Measurements from ENCODE around the gene HOXD3.

The HOXD3 gene

GRCh38 chr2:176156807-176157498, at the start of gene HOXD3:
Gene HOXD3 (plus strand): TSS chr2:176157307. CDS start chr2:176169115, 11,808 bp downstream.
- DNase-seq (ENCODE audit: low spot score) = no peak

DNA sequence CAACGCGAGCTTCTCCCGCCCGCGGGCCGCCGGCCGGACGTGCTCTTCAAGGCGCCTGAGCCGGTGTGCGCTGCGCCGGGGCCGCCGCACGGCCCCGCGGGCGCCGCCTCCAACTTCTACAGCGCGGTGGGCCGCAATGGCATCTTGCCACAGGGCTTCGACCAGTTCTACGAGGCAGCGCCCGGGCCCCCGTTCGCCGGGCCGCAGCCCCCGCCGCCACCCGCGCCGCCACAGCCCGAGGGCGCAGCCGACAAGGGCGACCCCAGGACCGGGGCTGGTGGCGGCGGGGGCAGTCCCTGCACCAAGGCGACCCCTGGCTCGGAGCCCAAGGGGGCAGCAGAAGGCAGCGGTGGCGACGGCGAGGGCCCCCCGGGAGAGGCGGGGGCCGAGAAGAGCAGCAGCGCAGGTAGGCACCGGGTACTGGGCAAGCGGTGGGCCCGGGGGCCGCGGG, 49.4 kb upstream of the HOXD3 start:
- no peak for DNase-seq (ENCODE audit: low spot score)

GRCh38 chr2:176109192-176109901, 47.8 kb upstream of the HOXD3 start:
- DNase-seq (ENCODE audit: low spot score) = no peak

GRCh38 chr2:176109946-176110345, 47.2 kb upstream of the HOXD3 start:
- no peak for DNase-seq (ENCODE audit: low spot score)

DNA sequence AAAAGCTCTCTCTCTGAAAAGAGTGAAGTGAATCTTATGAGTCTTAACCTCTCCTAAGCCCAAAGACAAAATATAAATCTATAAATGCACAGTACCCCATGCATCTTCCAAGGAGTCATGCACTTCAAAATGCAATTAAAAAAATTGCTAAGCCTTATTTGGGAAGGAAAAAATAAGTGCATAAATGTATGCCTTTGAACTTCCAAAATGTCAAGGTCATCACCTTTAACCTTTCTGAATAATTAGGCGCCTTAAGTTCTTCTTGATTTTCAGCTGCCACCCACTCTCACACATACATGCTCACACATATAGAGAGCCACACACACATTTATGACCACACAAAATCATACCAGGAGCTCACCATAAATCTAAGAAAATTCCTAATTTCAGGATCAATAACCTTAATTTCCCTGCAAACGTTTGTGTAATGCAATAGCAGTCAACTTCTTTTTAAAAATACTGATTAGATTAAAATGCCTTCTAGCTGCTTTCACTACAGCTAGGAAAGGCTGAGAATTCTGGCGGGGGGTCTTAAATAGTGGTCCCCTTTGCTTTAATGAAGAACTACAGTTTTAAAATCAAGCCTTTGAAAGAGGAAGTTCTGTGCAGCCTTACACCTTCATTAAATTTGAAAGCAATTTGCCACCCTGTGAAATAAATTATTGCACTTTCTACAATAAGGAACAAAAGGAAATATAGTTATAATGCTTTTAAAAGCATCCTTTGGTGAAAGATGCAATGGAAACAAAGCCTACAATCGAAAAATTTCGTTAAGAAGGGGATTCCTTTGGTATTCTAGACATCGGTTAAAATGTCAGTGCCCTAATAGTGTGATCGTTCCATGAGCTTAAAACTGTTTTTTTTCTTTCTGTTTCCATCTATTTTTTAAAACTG, 46.4 kb upstream of the HOXD3 start:
- no peak for DNase-seq (ENCODE audit: low spot score)

DNA sequence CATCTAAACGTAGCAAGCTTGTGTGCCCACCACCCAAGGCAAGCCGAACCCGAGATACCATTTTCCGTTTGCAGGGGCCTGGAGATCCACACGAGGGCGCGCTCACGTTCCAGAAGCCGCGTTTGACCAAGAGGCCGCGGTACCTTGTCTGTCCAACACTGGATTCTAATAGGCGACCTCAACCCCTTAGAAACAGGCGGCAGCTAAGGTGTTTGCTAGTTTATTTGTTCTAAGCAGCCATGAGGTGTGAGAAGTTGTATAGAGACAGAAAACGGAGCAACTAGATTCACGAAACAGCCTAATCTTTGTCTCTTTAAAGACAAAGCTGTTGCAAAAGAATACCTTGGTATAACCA, 45.8 kb upstream of the HOXD3 start:
- DNase-seq (ENCODE audit: low spot score) = no peak

DNA sequence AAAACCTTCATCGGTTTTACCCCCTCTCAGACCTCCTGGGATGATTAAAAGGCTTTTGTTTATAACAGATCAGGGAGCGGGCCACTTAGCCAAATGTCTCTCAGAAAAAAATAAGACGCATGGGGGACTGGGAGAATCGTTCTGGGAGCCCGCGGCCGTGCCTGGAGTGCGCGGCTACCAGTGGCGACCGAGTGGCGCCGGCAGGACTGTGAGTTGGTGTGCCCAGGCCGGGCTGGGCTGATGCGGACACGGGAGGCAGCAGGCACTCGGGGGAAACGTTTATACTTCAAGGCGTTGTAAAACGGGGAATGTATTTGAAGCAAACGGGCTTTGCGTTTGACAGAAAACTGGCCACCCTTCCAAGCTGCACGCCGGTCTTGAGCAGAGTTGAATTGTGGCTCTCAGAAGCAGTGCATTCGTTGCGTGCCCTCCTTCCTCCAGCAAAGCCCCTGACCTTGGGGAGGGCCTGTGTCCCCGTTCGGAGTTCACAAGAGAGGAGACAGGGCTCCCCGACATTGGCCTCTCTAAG, 45.2 kb upstream of the HOXD3 start:
- no peak for DNase-seq (ENCODE audit: low spot score)

DNA sequence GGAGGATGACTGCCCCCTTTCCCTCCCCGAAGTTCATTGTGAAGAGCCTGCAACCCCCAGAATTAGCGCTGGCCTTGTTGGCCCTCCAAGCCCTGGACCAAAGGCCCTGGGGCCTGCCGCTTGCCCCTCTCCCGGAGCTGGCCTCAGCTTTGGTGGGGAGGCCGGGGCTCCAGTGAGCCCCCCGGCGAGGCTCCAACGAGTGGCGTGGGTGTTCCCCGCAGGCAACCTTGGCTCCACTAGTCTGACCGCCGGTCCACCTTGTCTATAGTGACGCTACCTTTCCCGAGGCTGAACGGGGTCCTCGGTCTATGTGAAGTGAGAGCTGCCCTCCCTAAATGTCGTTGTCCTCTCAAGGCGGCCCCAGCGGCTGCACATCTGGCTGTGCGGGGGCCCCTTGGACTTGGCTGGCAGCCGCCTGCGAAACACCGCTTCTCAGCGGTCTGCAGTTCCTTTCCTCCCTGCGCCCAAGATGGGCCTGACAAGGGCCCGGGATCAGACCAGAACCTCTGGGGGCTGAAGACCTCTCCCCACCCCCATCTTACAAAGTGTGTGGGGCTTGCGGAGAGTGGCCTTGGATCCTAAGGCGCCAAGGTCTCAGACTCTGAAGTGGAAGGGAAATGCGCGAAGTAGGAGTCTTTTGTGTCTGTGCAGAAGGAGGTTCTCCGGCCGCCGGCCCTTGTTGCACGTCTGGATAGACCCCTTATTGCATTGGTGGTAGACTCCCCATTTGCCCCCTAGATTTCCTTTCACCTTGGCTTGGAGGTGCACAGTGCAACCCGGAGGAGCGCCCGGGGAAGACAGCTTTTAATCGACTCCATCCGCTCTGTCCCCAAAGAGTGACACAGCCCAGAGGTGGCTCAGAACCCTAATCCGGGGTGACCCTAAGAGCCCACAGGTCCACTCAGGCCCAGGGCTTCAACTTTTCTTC, 44.5 kb upstream of the HOXD3 start:
- DNase-seq (ENCODE audit: low spot score) = no peak

DNA sequence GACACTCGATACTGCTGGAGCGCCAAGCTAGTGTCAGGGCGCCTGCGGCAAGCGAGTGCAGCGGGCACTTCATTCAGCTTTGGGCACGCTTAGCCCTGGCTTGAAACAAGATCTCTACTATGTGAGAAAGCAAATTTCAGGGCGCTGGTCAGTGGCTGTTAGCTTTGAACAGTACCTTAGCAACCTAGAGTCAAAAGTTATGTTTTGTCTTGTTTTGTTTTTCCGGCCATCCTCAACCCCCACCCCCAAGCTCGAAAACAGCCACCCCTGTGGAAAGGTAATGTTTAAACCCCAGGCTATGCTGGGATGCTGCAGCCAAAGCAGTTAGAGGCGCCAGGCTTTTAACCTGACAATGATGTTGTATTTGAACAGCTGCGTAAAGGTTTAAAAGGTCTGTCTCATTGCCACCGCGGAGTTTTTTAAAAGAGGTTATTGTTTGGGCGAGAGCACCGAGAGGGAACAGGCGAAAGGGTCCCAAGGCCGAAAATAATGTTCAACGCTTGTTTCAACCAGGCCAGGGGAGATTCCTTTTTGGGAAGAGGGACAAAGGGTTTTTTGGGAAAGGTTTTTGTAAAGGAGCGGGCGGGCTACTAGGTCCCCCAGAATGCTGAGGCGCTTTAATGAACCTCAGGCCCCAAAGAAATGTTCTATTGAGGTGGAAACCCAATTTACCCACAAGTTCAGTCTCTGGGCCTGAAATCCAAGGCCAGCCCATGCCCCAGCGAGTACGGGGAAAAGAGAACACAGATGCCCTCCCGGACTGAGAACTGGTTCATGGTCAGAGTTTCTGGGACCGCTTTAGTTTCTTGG, 42.8 kb upstream of the HOXD3 start:
- peak; percentile 68 for DNase-seq (ENCODE audit: low spot score)

- DNase-seq (ENCODE audit: low spot score) = no peak
Observed at GRCh38 chr2:176114930-176115625, 42.0 kb upstream of the HOXD3 start.

- DNase-seq (ENCODE audit: low spot score) = peak; percentile 92
Observed at GRCh38 chr2:176115883-176116813, 41.0 kb upstream of the HOXD3 start, which contains the start of gene HOXD10. Gene HOXD10 (plus strand): TSS chr2:176116778. CDS start chr2:176116834, 56 bp downstream.

- DNase-seq (ENCODE audit: low spot score) = no peak
Observed at GRCh38 chr2:176117162-176117822, 39.8 kb upstream of the HOXD3 start.

- DNase-seq (ENCODE audit: low spot score) = no peak
Observed at GRCh38 chr2:176117823-176118371, 39.2 kb upstream of the HOXD3 start.

DNA sequence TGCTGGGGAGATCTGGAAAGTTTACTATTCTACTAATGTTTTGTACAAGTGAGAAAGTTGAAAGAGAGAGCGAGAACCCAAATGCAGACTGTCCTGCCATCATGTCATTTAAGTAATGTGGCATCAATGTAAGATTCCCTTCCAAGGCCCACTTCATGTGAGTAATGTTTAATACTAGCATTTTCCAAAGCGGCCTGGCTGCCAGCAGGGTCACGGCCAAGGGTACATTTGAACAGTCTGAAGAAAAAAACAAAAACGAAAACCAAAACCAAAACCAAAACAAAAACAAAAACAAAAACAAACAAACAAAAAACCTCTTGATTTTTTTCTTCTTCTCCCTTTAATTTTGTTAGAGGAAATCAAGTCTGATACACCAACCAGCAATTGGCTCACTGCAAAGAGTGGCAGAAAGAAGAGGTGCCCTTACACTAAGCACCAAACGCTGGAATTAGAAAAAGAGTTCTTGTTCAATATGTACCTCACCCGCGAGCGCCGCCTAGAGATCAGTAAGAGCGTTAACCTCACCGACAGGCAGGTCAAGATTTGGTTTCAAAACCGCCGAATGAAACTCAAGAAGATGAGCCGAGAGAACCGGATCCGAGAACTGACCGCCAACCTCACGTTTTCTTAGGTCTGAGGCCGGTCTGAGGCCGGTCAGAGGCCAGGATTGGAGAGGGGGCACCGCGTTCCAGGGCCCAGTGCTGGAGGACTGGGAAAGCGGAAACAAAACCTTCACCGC, 38.3 kb upstream of the HOXD3 start:
- no peak for DNase-seq (ENCODE audit: low spot score)

- peak; percentile 52 for DNase-seq (ENCODE audit: low spot score)
Observed at GRCh38 chr2:176120364-176121189, 36.5 kb upstream of the HOXD3 start.

All from left forelimb (tissue), 1 donor.